Measurements from ENCODE around the gene A4GALT. TPM values are rescaled to one million over a fixed set of nuclear protein-coding genes. Genes with fewer than 3 reads are reported as not detected.

Gene A4GALT
- total RNA-seq, 1 experiment from 2014 or later, result 22.1 TPM

- TF ChIP-seq ZNF281 (CRISPR knock-in tag; IDR thresholded peaks at IDR 0.05) (no peak), ERG (CRISPR knock-in tag; IDR thresholded peaks at IDR 0.05) (no peak)
Observed at GRCh38 chr22:42711281-42711731, 9.4 kb downstream of the A4GALT start (continued).

GRCh38 chr22:42708417-42708816, 12.3 kb downstream of the A4GALT start:
- ChIA-PET POLR2A (no interaction called here), CTCF (no interaction called here)
- peaks cover 4% of the 10 kb centered on the region for H3K4me1 Mint-ChIP-seq
- H3K9me3 Mint-ChIP-seq, result peaks cover 13% of the 10 kb centered on the region
- H3K27me3 Mint-ChIP-seq (ENCODE audit: low read depth), result no peaks in the 10 kb centered on the region
- no peak overlapping the region for H3K27ac Mint-ChIP-seq
- H3K36me3 Mint-ChIP-seq, result peaks cover 5% of the 10 kb centered on the region
- H3K4me3 Mint-ChIP-seq, result no peak overlapping the region
- DNase-seq (ENCODE audit: low spot score) (no peak), ATAC-seq (no peak)
- TF ChIP-seq AR (CRISPR knock-in tag; IDR thresholded peaks at IDR 0.05) (no peak), CBFB (CRISPR knock-in tag; IDR thresholded peaks at IDR 0.05; ENCODE audit: low read depth) (no peak), MXD4 (CRISPR knock-in tag; IDR thresholded peaks at IDR 0.05; ENCODE audit: borderline replicate concordance) (no peak), NR1H2 (CRISPR knock-in tag; IDR thresholded peaks at IDR 0.05) (no peak), IRF1 (CRISPR knock-in tag; IDR thresholded peaks at IDR 0.05) (no peak), E2F1 (CRISPR knock-in tag; IDR thresholded peaks at IDR 0.05) (no peak), FOXP1 (CRISPR knock-in tag; IDR thresholded peaks at IDR 0.05; ENCODE audit: borderline replicate concordance) (no peak), RORB (CRISPR knock-in tag; IDR thresholded peaks at IDR 0.05) (no peak), TEAD1 (CRISPR knock-in tag; IDR thresholded peaks at IDR 0.05) (no peak), MLX (CRISPR knock-in tag; IDR thresholded peaks at IDR 0.05) (no peak), ZNF532 (CRISPR knock-in tag; IDR thresholded peaks at IDR 0.05; ENCODE audit: borderline replicate concordance) (no peak), SOX15 (CRISPR knock-in tag; IDR thresholded peaks at IDR 0.05) (no peak), PRDM15 (CRISPR knock-in tag; IDR thresholded peaks at IDR 0.05) (no peak), ZNF396 (CRISPR knock-in tag; IDR thresholded peaks at IDR 0.05; ENCODE audit: borderline replicate concordance) (no peak), E2F4 (CRISPR knock-in tag; IDR thresholded peaks at IDR 0.05; ENCODE audit: borderline replicate concordance, low read depth) (no peak)

All from WTC11 (cell line).